HG02981 (cell line): ENCODE measurements around the gene ADGRG6.
"Not testable (repeated sequence)": the region's sequence is repeated elsewhere in the genome, so short reads cannot be mapped to it uniquely, and the experiment has no call there.

ENCODE experiments used
- ATAC-seq: cut with Tn5 transposase; IDR thresholded peaks from one replicate; pipeline ENCODE4 v1.9.1; 2021; ENCODE audit warnings: mild to moderate bottlenecking, moderate library complexity; ENCODE audit not compliant: unreplicated experiment

ADGRG6 gene

GRCh38 chr6:142343938-142344337 is 42.1 kb downstream of the ADGRG6 start:
- no peak for ATAC-seq

GRCh38 chr6:142345261-142345660 is 43.5 kb downstream of the ADGRG6 start:
- no peak for ATAC-seq

GRCh38 chr6:142346166-142346565 is 44.4 kb downstream of the ADGRG6 start:
- ATAC-seq: not testable (repeated sequence)

DNA sequence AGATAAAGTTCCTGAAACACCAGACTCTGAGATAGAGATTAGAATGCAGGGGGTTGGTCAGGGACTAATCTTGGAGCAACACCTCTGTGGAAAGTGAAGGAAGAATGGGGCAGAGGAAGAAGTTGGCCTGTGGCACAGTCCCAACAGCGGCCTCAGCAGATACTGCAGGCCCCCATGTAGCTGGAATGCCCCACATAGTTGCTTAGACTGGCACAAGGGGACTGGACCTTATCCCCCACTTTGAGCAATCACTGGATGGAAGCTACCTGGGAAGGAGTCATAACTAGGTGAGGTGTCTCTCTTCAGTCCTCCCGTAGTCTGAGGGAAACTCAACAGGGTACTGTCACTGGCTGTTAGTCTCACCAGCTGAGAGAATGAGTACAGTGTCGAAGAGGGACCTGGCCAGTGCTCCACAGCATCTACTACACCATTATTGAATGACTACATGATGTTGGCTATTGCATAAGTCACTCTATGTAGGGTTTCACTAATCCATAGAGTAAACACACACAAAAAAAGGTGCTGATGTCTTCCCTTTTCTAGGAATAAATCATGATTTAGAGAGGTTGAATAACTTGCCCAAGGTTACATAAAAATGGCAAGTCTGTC is 47.5 kb downstream of the ADGRG6 start:
- no peak for ATAC-seq

DNA sequence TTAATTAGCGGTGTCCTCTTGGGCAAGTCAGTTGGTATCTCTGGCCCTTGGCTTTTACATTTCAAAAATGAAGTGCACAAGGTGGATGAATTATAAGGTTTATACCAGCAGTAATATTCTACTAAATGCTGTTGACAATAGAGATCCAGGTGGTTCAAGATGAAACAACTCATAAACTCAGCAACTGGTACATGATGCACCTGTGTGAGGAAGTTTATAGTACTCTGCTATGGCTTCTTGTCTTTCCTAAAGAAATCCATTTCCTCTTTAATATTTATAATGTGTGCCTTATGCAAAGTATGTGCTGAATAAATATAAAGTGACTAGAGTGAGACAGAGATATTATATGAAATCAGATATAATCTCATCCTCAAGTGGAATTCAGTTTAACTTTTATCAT is 48.5 kb downstream of the ADGRG6 start:
- no peak for ATAC-seq

DNA sequence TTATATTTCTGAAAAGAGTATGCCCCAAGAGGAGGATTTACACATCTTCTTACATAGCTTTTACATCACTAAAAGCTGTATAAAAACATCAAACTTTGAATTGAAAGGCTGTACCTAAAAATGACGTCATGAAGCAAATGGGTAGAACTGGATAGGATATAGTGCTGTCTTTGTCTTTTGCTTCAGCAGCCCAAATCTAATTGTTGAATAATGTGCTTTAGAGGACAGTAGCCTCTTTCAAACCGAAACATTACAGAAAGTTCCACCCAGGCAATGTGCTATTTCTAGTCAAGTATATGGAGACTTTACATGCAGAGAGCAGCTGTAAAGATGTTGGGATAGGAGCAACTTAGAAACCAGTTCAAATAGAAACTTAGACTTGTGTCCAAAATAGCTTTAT is 51.9 kb downstream of the ADGRG6 start:
- no peak for ATAC-seq

GRCh38 chr6:142354650-142355049 is 52.8 kb downstream of the ADGRG6 start:
- ATAC-seq: no peak

DNA sequence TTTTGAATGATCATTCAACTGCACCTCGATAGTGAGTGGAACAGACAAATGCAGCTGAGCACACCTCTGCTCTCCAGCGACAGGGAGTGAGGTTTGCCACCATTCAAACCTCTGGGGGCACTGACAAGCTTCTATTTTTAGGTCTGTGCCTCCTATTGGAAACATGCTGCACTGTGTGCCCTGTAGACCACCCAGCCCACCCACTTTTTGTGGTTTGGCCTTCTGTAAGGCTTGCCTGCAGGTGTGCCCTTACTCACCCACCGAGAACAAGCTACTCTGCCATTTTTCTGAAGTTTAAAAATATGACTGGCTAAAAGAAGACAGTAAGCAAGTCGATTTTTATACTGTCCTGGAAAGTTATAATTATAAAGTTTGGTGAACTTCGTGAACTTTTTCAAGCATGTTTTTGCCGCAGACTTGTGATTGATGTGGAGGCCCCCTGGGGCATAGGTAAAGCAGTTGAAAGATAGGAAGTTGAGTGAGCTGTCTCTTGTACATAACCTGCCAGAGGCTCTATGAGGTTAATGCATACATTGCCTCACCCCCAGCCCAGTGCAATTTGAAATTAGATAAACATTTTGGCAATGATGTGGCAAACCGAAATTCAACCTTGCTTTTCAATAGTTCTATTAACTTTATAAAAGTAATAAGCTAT is 53.8 kb downstream of the ADGRG6 start:
- ATAC-seq: no peak

- no peak for ATAC-seq
Observed at GRCh38 chr6:142356201-142356883, 54.5 kb downstream of the ADGRG6 start.

DNA sequence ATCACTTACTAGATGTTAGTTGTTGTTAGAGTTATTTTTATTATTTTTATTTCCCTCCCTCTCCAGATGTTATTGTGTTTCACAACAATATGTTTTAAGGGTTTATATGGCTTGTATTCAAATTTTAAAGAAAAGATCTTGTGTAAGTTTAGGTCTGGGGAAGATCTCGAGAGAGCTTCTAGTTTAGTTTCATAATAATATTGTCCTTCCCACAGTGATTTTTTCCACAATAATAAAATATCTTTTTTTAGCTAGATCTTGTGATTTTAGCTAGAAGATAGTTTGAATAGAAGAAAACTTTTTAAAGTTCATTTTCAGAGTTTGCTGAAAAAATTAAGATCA is 55.0 kb downstream of the ADGRG6 start:
- ATAC-seq: no peak

DNA sequence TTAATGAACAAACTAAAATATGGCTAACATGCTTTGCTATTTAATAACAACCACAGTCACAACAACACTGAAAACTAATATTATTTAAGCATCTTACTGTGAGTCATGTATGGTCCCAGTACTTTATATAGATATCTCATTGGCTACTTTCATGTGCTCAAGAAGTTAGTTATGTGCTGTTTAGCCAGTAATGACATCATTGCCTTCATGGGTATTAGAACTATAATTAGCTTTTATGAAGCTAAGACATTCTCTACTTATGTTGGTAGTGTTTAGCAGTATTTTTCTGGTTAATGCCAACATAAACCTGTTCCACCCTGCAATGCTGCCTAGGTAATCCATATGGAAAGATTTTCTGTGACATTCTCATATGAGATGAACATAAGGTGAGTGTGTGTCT is 56.1 kb downstream of the ADGRG6 start:
- ATAC-seq: no peak

DNA sequence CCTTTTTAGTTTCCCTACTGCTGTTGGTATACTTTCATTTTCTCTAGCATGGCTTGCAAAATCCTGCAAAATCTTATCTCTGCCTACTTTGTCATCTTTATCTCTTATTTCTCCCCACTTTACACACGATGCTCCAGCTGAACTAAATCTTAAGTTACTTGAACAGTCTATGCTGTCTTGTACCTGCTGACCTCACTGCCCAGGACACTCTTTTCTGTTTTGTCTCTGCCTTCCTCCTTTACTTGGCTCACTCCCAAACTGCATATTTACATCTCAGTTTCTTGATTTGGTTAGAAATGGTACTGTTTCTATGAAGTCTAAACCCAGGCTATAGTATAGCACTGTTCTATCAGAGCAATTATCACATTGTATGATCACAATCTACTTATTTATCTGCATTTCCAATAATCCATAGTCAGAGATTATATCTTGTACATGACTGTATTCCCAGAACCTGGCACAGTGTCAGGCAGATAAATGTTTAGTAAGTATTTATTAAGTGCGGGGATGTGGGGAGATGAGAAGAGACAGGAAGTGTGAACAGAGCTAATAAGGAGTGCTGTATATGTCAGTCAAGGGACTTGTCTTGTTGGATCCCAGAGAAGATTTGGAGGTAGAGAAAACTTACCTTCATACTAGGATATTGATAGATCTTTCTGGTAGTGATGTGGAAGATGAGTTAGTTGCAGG is 57.6 kb downstream of the ADGRG6 start:
- ATAC-seq: no peak

DNA sequence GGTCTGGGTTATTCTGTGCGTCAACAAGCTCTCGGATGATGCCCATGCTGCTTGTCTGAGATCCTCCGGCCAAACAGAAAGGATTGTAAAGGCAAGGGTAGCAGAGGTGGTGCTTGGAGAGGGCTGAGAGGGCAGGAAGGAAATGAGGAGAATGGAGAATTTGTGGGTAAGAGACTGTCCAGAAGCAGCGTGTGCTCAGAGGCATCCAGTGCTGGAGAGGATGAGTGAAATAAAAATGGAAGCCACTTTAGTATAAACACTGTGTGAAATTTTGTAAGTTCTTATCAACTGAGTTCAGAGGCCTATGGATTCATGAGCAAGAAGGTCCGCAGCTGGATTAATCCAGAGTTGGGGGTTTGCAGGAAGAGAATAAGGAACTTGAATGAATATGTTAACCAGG is 59.5 kb downstream of the ADGRG6 start:
- ATAC-seq: no peak

GRCh38 chr6:142361779-142362750 is 60.3 kb downstream of the ADGRG6 start:
- ATAC-seq: no peak

GRCh38 chr6:142367061-142367460 is 65.3 kb downstream of the ADGRG6 start:
- ATAC-seq: no peak

GRCh38 chr6:142367501-142368018 is 65.8 kb downstream of the ADGRG6 start:
- ATAC-seq: no peak

DNA sequence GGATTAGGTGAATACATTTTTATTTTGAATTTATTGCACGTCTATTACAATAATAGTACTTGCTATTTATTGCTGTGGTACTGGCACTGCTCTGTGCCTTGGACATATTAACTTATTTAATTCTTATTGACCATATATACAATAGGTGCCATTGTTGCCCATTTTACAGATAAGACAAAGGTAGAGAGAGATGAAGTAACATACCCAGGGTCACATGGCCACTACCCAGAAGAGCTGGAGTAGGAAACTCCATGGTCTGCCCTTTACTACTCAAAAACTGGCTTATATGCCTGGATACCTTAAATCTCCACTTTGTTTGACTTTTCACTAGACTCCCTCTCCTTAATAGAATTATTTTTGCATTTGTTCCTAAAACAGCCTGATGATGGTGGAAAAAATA is 67.5 kb downstream of the ADGRG6 start:
- ATAC-seq: no peak

- ATAC-seq: no peak
Observed at GRCh38 chr6:142372348-142372747, 70.5 kb downstream of the ADGRG6 start.

DNA sequence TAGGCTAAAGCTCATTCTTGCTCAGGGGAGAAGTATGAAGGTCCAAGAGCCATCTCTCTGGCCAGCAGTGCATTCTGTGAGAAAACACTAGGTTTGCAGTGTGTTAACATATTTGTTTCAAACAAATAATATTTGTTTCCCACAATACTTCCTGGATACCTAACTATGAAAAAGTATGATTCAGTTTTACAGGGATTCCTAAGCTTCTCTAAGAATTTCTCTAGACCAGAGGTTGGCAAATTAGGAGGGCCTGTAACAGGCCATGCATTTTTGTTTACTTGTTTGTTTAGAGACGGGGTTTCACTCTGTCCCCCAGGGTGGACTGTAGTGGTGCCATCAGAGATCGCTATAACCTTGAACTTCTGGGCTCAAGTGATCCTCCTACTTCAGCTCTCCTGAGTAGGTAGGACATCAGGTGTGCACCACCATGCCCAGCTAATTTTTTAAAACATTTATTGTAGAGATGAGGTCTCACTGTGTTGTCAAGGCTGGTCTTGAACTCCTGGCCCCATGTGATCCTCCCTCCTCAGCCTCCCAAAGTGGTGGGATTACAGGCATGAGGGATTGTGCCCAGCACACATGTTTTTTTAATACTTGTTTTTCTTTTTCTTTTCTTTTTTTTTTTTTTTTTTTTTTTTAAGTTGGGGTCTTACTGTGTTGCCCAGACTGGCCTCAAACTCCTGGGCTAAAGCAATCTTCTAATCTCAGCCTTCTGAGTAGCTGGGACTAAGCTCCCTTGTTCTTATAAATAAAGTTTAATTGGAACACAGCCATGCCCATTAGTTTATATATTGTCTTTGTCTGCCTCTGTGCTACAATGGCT is 71.7 kb downstream of the ADGRG6 start:
- no peak for ATAC-seq
